Measurements from ENCODE around the gene UMOD.

- no peak for TF ChIP-seq CTCF (IDR thresholded peaks at IDR 0.05; ENCODE audit: borderline replicate concordance, extremely low read depth, low read length, poor library complexity, severe bottlenecking)
- no peak for TF ChIP-seq EZH2 (IDR thresholded peaks at IDR 0.05; ENCODE audit: borderline replicate concordance, low read depth, low read length, severe bottlenecking)
These were observed 2.7 kb upstream of the UMOD start for GRCh38 chr16:20355114-20355782.
